ENCODE data around the gene WFDC5.

The WFDC5 gene

DNA sequence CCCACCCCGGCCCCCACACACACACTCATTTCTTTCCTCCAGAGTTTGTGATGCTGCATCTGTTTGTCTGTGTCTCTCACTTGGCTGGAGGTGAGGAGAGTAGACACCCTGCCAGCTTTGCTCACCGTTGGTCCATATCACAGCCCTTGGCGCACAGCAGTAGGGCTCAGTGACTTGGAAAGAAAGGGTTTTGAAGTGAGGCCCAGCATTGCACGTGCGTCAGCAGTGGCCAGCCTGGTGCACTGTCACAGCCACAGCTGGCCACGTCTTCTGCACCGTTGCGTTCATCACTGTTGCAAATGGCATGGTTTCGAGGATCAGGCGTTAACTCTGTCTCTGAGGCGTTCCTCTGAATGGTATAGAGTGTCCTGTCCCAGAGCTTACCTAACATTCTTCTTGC lies 3.7 kb downstream of the WFDC5 start:
- no peak for DNase-seq (ENCODE audit: low read depth in 1 of 2, low spot score in 1 of 2)
- TF ChIP-seq JUND (IDR thresholded peaks at IDR 0.05; ENCODE audit: low read depth) = no peak
- in situ Hi-C loops (cut with HindIII; ENCODE audit: low pct_unique_long_range_greater_than_20kb, low sequenced_read_pairs) = no loop called here

DNA sequence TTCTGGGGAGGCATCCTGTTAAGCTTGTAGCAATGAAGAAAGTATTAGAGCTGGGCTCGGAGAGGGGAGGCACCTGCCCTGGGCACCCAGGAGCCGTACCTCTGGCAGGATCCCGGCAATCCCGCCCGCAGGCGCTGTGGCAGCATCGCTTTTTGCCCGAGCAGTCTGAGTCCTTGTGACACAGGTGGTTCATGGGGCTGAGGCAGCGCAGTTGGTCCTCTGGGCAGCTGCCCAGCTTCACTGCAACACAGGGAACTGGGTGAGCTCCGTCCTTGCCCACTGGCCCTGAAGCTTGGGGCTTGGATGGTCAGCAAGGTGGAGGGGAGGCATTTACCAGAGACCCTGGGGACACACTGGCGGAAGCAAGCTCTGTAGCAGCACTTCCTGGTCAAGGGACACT lies 4.7 kb downstream of the WFDC5 start:
- no peak for DNase-seq (ENCODE audit: low read depth in 1 of 2, low spot score in 1 of 2)
- in situ Hi-C loops (cut with HindIII; ENCODE audit: low pct_unique_long_range_greater_than_20kb, low sequenced_read_pairs) = no loop called here
- TF ChIP-seq JUND (IDR thresholded peaks at IDR 0.05; ENCODE audit: low read depth) = no peak

DNA sequence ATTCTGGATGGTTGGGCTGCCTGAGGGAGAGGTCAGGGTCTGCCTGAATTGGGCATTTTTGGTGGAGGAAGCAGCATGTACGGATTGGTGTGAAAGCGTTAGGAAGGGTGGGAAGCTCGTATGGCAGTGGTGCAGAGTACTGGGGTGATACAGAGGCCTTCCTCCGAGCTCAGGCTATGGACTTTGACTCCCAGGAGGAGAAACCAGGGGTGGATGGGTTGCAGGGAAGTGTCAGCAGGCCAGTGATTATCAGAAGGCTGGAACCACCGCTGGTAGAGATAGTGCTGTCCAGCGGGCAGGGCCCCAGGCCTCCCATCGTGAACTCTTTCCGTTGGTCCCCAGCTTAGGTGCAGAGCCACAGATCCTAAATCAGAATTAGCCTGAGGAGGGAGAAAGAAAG lies 5.3 kb downstream of the WFDC5 start:
- TF ChIP-seq JUND (IDR thresholded peaks at IDR 0.05; ENCODE audit: low read depth) = no peak
- in situ Hi-C loops (cut with HindIII; ENCODE audit: low pct_unique_long_range_greater_than_20kb, low sequenced_read_pairs) = no loop called here
- DNase-seq (ENCODE audit: low read depth in 1 of 2, low spot score in 1 of 2) = no peak

DNA sequence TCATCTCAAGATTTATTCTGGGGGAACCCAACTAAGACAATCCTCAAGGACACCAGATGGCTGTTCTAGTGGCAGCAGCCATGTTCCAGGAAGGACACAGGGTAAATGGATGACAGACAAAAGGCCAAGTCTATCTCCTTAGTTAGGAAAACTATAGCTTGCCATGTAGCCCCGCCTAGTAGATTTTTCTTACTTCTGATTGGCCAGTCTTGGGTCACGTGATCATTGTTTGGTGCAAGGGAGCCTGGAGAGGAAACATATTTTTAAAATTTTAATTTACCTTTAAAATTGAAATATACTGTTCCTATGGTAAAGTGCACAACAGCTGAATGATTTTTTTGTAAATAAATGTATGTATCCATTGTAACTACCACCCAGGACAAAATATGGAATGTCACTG lies 9.7 kb downstream of the WFDC5 start:
- TF ChIP-seq JUND (IDR thresholded peaks at IDR 0.05; ENCODE audit: low read depth) = no peak
- DNase-seq (ENCODE audit: low read depth in 1 of 2, low spot score in 1 of 2) = peak in 1 of 2 experiments; percentile 23
- in situ Hi-C loops (cut with HindIII; ENCODE audit: low pct_unique_long_range_greater_than_20kb, low sequenced_read_pairs) = no loop called here

DNA sequence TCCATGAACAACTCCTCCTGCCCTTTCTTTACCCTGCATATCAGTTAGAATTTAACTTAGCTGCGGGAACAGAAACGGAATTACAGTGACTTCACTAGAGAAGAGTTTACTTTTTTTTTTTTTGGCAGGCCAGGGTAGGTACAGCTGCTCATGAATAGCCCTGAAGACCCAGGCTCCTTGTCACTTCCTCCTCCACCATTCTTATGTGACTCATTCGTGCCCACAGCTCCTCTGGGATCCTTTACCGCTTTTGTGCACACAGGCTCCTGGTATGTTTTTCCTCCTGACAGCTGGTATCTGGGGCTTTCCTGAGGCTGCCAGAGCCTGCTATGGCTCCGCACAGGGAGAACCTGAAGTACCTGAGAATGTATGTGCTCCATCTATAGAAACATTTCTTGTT lies 10.2 kb downstream of the WFDC5 start:
- in situ Hi-C loops (cut with HindIII; ENCODE audit: low pct_unique_long_range_greater_than_20kb, low sequenced_read_pairs) = no loop called here
- no peak for DNase-seq (ENCODE audit: low read depth in 1 of 2, low spot score in 1 of 2)
- no peak for TF ChIP-seq JUND (IDR thresholded peaks at IDR 0.05; ENCODE audit: low read depth)

DNA sequence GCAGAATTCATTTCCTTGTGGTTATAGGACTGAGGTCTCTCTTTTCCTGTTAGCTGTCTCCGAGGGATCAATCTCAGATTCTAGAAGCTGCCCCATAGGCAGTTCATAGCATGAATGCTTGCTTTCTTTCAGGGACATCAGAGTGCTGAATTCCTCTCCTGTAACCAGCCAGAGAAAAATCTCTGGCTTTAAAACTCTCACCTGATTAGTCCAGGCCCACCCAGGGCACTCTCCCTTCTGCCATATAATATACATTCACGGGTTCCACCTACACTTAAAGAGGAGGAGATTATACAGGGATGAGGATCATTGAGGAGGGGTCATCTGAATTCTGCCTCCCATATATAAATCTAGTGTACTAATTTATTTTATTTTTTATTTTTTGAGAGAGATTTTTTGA lies 11.9 kb downstream of the WFDC5 start:
- TF ChIP-seq JUND (IDR thresholded peaks at IDR 0.05; ENCODE audit: low read depth) = no peak
- in situ Hi-C loops (cut with HindIII; ENCODE audit: low pct_unique_long_range_greater_than_20kb, low sequenced_read_pairs) = no loop called here
- DNase-seq (ENCODE audit: low read depth in 1 of 2, low spot score in 1 of 2) = no peak

DNA sequence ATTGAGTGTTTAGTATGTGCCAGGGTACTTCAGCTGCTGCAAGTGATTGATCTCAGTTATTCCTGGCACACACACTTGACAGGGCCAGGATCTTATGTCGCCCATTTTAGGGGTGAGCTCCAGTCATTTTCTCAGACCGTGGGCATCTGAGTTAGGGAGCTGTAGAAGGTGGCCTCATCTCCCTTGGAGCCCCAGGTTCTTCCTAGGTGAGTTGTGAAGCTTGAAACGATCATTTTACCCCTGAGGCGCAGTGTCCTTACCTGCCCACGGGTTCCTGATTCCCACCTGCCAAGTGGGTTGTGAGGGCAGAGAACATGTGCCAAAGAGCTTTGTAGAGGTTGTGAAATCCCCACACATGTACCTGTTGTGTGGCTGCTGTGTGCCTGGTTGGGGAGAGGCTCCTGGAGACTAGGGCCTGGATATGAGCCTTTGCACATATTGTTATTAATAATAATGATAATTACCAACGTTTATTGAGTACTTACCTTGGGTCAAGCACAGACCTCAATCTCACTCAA lies 13.6 kb downstream of the WFDC5 start:
- in situ Hi-C loops (cut with HindIII; ENCODE audit: low pct_unique_long_range_greater_than_20kb, low sequenced_read_pairs) = no loop called here
- no peak for DNase-seq (ENCODE audit: low read depth in 1 of 2, low spot score in 1 of 2)
- no peak for TF ChIP-seq JUND (IDR thresholded peaks at IDR 0.05; ENCODE audit: low read depth)

DNA sequence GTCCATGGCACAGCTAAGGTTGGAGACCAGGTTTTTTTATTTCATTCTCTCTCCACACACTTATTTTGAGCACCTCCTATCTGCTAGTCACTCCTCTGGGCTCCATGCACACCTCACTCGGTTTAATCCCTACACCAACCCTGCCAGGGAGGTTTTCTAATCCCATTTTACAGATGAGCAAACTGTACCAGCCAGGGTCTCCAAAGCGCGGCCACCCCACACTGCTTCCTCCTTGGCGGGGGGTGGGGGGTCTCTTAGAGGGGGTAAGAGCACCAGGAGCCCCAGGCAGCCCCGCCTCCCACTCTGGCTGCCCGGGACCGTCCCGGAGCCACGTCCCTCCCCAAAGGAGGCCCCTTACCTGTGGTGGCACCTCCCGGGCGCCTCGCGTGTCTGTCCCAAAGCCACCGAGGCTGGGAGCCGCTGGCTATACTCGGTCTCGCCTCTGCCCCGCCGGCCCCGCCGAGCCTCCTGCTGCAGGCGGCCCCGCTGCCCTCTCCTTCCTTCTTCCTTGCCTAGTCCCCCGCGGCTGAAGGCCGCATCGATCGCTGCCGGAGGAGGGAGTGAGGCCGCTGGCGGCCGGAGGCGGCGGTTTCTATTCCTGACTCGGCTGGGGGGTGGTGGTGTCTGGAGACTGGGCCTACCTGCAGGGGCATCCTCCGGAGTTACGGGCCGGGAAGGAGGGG lies 14.3 kb downstream of the WFDC5 start, which contains the start of gene KCNS1:
Gene KCNS1, minus strand, starts transcription at position 565 of the 683 bp plus-strand sequence. CDS start 1,891 bp downstream, outside the sequence.
- no peak for TF ChIP-seq JUND (IDR thresholded peaks at IDR 0.05; ENCODE audit: low read depth)
- in situ Hi-C loops (cut with HindIII; ENCODE audit: low pct_unique_long_range_greater_than_20kb, low sequenced_read_pairs) = no loop called here
- no peak for DNase-seq (ENCODE audit: low read depth in 1 of 2, low spot score in 1 of 2)

DNA sequence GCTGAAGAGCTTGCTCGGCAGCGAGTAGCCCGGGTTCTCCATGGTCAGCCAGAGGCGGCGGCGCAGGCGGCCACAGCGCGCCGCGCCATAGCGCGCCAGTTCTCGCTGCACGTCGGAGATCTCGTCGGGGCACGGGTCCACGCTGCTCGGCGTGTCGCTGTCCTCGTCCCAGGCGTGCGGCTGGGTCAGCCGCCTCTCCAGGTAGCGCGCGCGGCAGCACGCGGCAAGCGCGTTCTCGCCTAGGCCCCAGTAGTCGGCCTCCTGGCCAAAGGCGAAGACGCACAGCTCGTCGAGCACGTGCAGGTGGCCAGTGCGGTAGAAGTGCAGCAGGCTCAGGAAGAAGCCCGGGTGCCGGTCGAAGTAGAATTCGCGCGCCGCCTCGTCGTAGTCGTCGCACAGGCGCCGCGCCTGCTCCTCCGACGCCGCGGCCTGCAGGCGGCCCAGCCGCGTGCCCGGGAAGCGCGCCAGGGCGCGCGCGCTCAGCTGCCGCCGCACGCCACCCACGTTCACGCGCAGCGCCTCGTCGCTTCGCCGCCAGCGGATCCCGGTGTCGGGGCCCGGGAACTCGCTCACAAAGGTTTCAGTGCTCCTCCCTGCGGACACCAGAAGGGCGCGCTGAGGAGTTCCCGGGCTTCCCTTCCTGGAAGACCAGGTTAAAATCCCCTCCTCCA lies 16.7 kb downstream of the WFDC5 start:
- DNase-seq (ENCODE audit: low read depth in 1 of 2, low spot score in 1 of 2) = no peak
- no peak for TF ChIP-seq JUND (IDR thresholded peaks at IDR 0.05; ENCODE audit: low read depth)
- in situ Hi-C loops (cut with HindIII; ENCODE audit: low pct_unique_long_range_greater_than_20kb, low sequenced_read_pairs) = no loop called here

DNA sequence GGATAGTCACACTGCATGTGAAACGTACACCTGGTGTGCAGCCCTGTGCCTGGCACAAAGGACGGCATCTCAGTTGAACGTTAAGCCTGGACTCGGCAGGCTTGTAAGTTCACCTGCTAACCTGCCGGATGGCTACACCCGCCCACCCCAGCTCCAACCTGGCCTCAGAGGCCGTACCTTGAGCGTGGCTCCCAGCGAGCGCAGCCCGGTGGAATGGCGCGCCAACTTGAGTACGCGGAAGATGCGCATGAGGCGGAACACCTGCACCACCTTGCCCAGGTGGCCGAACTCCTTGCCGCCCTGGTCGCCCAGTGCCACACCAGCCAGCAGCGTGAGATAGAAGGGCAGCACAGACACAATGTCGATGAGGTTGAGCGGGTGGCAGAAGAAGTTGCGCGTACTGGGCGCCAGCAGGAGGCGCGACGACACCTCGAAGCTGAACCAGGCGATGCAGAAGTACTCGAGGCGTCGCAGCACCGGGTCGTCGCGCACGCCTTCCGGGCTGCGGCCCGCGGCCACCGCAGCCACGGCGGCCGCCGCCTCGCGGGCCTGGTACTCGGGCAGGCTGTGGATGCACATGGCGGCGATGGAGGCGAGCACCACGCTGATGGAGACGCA lies 17.4 kb downstream of the WFDC5 start:
- no peak for TF ChIP-seq JUND (IDR thresholded peaks at IDR 0.05; ENCODE audit: low read depth)
- in situ Hi-C loops (cut with HindIII; ENCODE audit: low pct_unique_long_range_greater_than_20kb, low sequenced_read_pairs) = no loop called here
- no peak for DNase-seq (ENCODE audit: low read depth in 1 of 2, low spot score in 1 of 2)

DNA sequence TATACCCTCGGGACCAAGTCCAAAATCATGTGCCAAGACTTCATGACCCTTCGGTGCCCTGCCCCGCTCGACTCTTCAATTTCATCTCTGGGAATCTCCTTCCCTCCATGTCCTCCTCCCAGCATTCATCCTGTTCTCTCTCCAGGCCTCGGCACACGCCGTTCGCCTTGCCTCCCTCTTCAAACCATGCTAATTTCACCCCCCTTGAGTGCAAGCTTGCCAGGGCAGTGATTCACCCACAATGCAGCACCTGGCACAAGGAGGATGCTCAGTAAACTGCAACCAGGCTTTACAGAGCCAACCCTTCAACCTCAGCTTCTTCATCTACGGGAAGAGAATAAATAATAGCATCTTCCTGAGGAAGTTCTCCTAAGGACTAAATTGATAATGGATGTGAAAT lies 18.2 kb downstream of the WFDC5 start:
- in situ Hi-C loops (cut with HindIII; ENCODE audit: low pct_unique_long_range_greater_than_20kb, low sequenced_read_pairs) = no loop called here
- TF ChIP-seq JUND (IDR thresholded peaks at IDR 0.05; ENCODE audit: low read depth) = no peak
- DNase-seq (ENCODE audit: low read depth in 1 of 2, low spot score in 1 of 2) = peak in 1 of 2 experiments; percentile 49

DNA sequence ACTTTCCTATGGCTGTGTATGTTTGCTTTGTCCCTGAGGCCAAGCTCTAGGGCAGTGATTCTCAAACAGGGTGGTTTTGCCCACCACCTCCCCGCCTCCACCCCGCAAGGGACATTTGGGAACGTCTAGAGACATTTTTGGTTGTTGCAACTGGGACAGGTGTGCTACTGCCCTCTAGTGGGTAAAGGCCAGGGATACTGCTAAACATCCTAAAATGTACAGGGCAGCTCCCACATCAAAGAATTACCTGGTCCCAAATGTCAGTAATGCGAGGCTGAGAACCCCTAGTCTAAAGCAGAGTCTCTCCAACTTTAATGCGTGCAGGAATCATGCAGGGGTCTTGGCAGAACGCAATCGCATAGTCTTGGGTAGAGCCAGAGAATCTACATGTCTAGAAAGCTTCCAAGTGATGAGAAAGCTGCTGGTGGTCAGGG lies 19.2 kb downstream of the WFDC5 start:
- in situ Hi-C loops (cut with HindIII; ENCODE audit: low pct_unique_long_range_greater_than_20kb, low sequenced_read_pairs) = no loop called here
- DNase-seq (ENCODE audit: low read depth in 1 of 2, low spot score in 1 of 2) = peak; percentile 83 to 97
- no peak for TF ChIP-seq JUND (IDR thresholded peaks at IDR 0.05; ENCODE audit: low read depth)
